ENCODE measurements around the gene TMEM170A.

The TMEM170A gene

GRCh38 chr16:75406943-75407342 is 57.5 kb downstream of the TMEM170A start:
- Histone ChIP-seq H3K9me3 (ENCODE audit: insufficient read depth, low read length, severe bottlenecking) (no peaks in the 10 kb centered on the region), H4K20me1 (ENCODE audit: insufficient read depth, low read length) (no peaks in the 10 kb centered on the region), H3K27me3 (ENCODE audit: insufficient read depth, low read length, poor library complexity) (no peaks in the 10 kb centered on the region), H3K4me2 (ENCODE audit: insufficient read depth, low read length) (no peak overlapping the region), H2AFZ (ENCODE audit: low read depth, low read length) (no peak overlapping the region), H3K4me1 (ENCODE audit: insufficient read depth, low read length) (no peaks in the 10 kb centered on the region), H3K4me3 (ENCODE audit: low read depth in 1 of 2, low read length in 2 of 2) (no peak overlapping the region), H3K36me3 (ENCODE audit: insufficient read depth, low read length) (peaks cover 49% of the 10 kb centered on the region), H3K9ac (ENCODE audit: low read depth, low read length) (no peak overlapping the region), H3K79me2 (ENCODE audit: insufficient read depth, low read length) (peaks cover 2% of the 10 kb centered on the region; the same call in 1 of the 2 replicates), H3K27ac (ENCODE audit: low read length) (no peak overlapping the region)
- no peak for DNase-seq
- TF ChIP-seq EZH2 (IDR thresholded peaks at IDR 0.05; ENCODE audit: borderline replicate concordance, low read depth, low read length, severe bottlenecking) (no peak), CTCF (IDR thresholded peaks at IDR 0.05; ENCODE audit: borderline replicate concordance, extremely low read depth, low read length, poor library complexity, severe bottlenecking) (no peak)
- no peak for ATAC-seq (ENCODE audit: insufficient read depth, low read depth)

GRCh38 chr16:75402821-75403475 is 61.5 kb downstream of the TMEM170A start:
- H3K9me3 ChIP-seq (ENCODE audit: insufficient read depth, low read length, severe bottlenecking), result no peaks in the 10 kb centered on the region
- DNase-seq (no peak), ATAC-seq (ENCODE audit: insufficient read depth, low read depth) (peak; percentile 67; the same call in 2 of the 3 replicates)
- H3K36me3 ChIP-seq (ENCODE audit: insufficient read depth, low read length), result peaks cover 38% of the 10 kb centered on the region
- H3K27ac ChIP-seq (ENCODE audit: low read length), result no peak overlapping the region
- H4K20me1 ChIP-seq (ENCODE audit: insufficient read depth, low read length), result peaks cover 8% of the 10 kb centered on the region; the same call in 1 of the 2 replicates
- H3K4me3 ChIP-seq (ENCODE audit: low read depth in 1 of 2, low read length in 2 of 2), result no peak overlapping the region
- H2AFZ ChIP-seq (ENCODE audit: low read depth, low read length), result no peak overlapping the region
- TF ChIP-seq EZH2 (IDR thresholded peaks at IDR 0.05; ENCODE audit: borderline replicate concordance, low read depth, low read length, severe bottlenecking) (no peak), CTCF (IDR thresholded peaks at IDR 0.05; ENCODE audit: borderline replicate concordance, extremely low read depth, low read length, poor library complexity, severe bottlenecking) (peak; percentile 77)
- peaks cover 3% of the 10 kb centered on the region; the same call in 1 of the 2 replicates for H3K79me2 ChIP-seq (ENCODE audit: insufficient read depth, low read length)
- no peak overlapping the region for H3K9ac ChIP-seq (ENCODE audit: low read depth, low read length)
- no peaks in the 10 kb centered on the region for H3K27me3 ChIP-seq (ENCODE audit: insufficient read depth, low read length, poor library complexity)
- H3K4me1 ChIP-seq (ENCODE audit: insufficient read depth, low read length), result no peaks in the 10 kb centered on the region
- no peak overlapping the region for H3K4me2 ChIP-seq (ENCODE audit: insufficient read depth, low read length)

- Histone ChIP-seq H3K4me2 (ENCODE audit: insufficient read depth, low read length) (no peak overlapping the region), H3K36me3 (ENCODE audit: insufficient read depth, low read length) (peaks cover 33% of the 10 kb centered on the region)
Observed at GRCh38 chr16:75402159-75402820, 62.2 kb downstream of the TMEM170A start.

More at GRCh38 chr16:75402159-75402820, 62.2 kb downstream of the TMEM170A start:
- Histone ChIP-seq H3K27me3 (ENCODE audit: insufficient read depth, low read length, poor library complexity) (no peaks in the 10 kb centered on the region), H3K4me1 (ENCODE audit: insufficient read depth, low read length) (no peaks in the 10 kb centered on the region), H3K79me2 (ENCODE audit: insufficient read depth, low read length) (peaks cover 3% of the 10 kb centered on the region; the same call in 1 of the 2 replicates), H3K27ac (ENCODE audit: low read length) (no peak overlapping the region), H4K20me1 (ENCODE audit: insufficient read depth, low read length) (peaks cover 8% of the 10 kb centered on the region; the same call in 1 of the 2 replicates), H3K9me3 (ENCODE audit: insufficient read depth, low read length, severe bottlenecking) (no peaks in the 10 kb centered on the region), H3K4me3 (ENCODE audit: low read depth in 1 of 2, low read length in 2 of 2) (no peak overlapping the region), H3K9ac (ENCODE audit: low read depth, low read length) (no peak overlapping the region), H2AFZ (ENCODE audit: low read depth, low read length) (no peak overlapping the region)
- ATAC-seq (ENCODE audit: insufficient read depth, low read depth) (no peak), DNase-seq (no peak)
- TF ChIP-seq CTCF (IDR thresholded peaks at IDR 0.05; ENCODE audit: borderline replicate concordance, extremely low read depth, low read length, poor library complexity, severe bottlenecking) (no peak), EZH2 (IDR thresholded peaks at IDR 0.05; ENCODE audit: borderline replicate concordance, low read depth, low read length, severe bottlenecking) (no peak)
